G401.6 (cell line): ENCODE data around the gene ZBP1.

Experiments used
- FAIRE-seq: peaks from 2 replicates; lab custom pipeline; 2012; peaks lifted over from hg19 to GRCh38; lab: Jason Lieb, UNC

The ZBP1 gene

DNA sequence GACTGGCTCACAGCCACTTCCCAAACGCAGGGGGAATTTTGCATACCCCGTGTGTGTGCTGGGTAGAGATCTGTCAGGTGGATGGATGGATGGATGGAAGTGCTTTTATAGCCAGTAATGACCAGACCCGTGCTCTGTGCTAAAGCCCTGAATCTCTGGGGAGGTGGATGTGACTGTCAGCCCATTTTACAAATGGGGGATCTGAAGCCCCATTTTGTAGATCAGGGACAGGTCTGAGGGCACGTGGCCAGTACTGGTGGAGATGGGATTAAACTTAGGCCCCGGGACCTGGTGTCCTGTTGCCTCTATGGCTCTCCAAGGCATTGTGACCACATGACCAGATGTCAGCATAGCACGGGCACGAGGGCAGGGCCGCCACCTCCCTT is 38.2 kb upstream of the ZBP1 start:
- no peak for FAIRE-seq

GRCh38 chr20:57657535-57658446 is 37.6 kb upstream of the ZBP1 start:
- FAIRE-seq, result no peak

DNA sequence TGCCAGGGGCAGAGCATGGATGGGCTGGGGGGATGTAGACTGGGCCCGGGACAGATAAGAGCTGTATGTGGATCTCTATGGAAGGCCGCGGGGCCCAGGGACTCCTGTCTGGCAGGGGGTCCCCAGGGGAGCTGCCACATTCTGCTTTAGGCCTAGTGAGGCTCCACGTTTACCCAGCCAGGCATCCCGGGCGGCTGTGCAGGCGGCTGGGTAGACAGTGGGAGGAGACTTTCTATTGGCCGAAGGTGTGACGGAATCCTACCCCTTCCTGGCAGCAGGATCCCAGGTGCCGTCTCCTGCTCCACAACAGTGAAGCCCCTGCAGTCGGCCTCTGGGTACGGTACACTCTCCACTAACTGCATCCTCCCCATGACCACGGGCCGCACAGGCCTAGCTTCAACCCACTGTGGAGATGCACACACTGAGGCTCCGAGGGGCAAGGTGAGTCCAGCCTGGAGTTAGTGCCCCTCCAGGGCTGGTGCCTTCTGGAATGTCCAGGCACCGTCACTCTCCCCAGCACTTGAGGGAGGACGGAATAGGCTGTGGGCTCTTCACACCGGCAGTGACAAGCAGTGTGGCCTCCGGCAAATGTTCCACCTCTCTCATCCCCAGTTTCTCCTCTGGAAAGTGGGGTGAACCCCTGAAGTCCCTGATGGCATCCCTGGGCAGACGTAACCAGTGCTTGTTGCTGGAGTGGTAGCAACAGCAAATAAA is 36.8 kb upstream of the ZBP1 start:
- FAIRE-seq, result no peak

GRCh38 chr20:57656252-57656820 is 36.1 kb upstream of the ZBP1 start:
- FAIRE-seq, result no peak

GRCh38 chr20:57655809-57656155 is 35.6 kb upstream of the ZBP1 start:
- no peak for FAIRE-seq

DNA sequence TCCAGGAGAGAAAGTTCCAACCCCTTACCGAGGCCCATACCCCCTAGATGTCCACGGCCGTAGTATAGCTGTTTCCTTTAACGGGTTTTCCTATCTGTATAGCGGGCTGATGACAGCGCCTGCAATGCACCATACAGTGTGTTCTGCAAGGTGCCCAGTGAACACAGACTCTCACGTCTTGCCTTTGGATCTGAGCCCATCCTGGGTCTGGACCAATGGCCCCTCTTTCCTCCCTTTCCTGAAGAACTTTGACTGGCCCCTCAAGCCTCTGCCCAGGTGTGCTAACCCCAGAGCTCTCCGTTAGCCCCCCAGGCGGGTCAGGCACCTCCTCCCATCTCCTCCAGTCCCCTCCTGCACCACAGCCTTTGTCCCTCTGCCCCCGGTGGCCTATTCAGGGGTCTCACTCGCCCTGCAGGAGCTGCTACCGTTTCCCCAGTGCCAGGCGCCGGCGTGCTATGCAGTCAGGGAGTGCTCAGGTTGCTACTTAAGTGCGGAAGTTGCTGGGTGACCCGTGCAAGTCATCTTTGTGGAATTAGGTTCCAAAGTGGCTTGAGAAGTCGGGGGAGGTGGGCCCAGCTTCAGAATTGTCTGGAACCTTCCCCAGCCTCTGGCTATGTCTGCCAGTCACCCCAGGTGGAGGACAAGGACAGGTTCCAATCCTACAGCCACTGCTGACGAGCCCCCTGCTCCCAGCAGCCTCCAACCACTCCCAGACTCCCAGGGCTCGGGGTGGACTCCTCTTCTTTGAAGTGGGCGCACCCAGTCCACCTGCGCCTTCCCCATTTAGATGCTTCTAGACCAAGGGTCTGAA is 35.0 kb upstream of the ZBP1 start:
- FAIRE-seq, result no peak

DNA sequence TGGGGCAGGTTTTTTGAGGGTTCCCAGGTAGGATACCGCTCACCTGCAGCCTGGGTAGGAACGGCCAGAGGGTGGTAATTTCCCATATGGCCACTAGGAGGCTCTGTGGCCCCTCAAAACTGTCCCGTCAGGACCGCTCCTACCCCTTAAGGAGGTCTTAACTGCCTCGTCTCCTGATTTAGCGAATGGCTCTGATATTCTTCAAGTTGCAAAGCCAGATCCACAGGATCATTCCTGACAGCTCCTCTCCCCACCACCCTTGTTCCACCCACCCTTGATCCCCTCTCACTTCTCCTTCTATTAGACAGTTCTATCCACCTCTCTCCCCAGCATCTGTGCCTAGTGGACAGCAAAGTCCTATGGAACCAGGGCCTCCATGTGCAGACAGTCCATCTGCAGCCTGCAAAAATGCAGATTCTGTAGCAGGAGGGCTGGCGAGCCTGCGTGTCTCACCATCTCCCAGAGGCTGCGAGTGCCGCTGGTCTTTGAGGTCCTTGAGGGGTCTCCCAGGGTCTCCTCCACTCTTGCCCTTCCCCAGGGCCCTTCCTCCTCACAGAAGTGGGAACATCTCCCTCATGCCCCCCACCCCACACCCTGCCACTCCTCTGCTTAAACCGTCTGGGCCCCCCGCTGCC is 34.3 kb upstream of the ZBP1 start:
- no peak for FAIRE-seq

DNA sequence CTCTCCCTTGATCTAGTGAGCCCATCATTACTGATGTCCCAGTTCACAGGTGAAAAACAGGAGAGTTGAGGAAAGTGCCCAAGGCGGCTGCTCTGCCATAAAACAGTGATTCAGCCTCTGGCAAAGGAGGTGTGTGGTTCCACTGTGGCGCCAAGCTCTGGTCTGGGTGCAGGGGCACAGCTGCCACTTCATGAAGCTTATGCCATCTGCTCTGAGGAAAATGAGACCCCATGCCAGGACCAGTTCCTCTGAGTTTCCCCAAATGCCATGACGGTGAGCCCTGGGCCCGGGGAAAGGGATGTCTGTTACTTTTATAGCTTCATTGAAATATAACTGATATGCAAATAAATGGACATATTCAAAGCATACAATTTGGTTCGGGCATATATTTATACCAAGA is 33.7 kb upstream of the ZBP1 start:
- FAIRE-seq, result no peak

- FAIRE-seq, result no peak
Measured at GRCh38 chr20:57653546-57653900, 33.3 kb upstream of the ZBP1 start.

DNA sequence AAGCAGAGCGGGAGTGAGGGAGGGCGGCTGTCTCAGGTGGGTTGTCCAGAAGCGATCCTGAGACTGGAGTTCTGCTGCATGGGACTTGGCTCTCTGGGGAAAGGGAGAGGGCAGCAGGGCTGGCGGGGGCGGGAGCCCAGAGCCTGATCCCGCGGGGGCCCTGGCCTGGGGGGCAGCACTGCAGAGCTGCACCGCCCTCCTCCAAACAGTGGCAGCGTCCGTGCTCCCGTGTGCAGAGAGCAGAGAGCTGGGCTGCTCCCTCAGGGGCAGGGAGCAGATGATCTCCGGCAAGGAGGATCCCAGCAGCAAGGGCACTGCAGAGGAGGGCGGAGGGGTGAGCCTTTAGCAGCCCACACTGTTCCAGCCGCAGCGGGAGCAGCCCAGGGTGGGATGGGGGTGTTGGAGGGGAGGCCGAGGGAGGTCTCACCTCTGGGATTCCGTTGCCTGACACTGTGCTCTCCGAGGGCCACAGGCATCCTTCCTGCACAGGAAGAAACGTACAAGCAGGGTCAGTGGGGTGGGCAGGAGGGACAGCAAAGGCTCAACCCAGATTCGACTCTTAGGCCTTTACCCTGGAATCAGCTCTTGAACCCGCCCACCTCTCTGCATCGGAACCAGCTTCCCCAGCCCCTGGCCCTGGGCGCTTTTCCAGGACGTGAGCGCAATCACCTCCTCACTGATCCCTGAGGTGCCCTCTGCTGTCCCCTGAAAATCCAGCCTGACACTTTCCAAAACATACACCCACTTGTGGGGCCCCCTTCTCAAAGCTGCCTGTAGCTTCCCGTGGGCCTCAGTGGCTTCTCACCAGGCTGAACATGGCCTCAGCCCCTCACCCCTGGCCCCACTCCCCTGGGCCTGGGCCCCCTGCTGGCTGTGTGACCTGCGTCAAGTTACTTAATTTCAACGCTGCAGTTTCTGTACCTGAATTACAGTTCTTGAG is 32.6 kb upstream of the ZBP1 start:
- FAIRE-seq, result no peak

DNA sequence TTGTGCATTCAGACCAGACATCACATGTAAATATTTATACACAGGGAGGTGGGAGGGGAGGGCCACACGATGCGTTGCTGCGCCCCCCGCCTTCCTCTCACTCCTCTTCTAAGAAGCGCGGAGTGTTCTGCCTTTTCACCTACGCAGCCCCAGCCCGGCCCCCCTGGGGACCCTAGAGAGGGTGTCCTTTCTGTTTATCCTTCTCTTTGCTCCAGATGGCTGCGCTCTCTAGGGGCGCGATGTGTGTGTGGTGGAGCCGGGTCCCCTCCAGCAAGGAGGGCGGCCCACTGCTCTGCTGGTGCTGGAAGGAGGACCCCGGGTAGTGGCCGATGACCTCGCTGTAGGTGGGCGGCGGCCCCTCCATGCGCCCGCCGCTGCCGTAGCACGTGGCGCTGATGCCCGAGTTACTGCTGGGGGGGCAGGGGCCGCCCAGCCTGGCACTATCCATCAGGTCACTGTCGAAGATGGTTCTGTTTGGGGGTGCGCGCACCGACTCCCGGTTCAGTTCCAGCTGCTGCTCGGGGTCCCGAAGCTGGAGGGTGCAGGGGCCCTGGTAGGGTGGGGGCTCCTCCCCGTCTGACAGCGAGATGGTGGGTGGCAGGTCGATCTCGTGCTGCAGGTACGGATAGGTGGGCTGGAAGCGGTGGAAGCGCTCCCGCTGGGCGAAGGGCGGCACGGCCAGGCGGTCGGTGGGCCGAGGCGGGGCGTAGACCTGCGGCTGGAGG is 31.8 kb upstream of the ZBP1 start:
- no peak for FAIRE-seq

DNA sequence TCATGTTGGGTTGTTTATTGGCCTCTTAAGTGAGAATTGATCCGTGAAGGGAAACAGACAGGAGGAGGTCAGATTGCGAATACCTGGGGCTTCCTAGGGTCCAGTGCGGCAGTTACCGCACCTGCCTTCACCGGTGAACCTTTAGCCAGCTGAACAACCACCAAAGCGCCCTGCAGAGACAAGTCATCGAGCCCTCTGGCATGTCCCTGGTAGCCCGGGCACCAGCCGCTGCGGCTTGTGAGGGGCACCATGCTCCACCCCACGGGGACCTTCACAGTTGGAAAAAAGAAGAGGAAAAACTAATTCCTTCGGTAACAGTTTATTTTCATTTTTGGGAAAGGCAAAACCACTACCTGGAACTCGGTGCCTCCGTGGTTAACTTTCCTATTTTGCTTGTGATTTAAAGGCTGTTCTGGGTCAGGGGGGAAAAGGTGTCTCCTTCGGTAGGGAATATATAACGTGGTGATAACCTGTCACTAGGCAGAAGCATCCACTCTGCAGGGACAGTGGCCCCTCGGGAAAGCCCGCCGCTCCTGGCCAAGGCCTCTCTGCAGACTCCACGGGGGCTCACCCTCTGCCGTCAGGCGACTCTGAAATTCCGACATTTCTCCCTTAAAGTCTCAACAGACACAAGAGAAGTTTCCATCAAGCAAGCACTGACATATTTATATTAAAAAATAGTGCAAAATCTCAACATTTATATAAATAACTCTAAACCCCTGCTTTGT is 30.7 kb upstream of the ZBP1 start:
- FAIRE-seq, result no peak

DNA sequence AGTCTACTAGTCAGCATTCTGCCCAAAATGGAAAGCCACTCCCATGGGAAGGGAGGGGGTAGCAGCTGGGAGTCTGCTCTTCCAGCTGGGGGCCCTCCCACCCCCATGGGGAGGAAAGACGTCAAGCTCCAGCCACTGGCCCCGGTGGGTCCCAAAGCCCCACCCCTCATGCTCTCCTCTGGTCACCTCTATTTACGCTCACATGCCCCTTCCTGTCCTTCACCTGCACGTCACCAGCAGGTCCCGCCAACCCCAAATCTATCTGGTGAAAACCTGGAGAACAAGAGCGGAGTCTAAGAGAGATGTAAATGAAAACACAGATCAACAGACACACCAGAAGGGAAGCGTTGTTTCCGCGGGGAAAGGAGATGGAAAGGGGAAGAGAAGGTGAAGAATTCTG is 30.0 kb upstream of the ZBP1 start:
- FAIRE-seq, result no peak

DNA sequence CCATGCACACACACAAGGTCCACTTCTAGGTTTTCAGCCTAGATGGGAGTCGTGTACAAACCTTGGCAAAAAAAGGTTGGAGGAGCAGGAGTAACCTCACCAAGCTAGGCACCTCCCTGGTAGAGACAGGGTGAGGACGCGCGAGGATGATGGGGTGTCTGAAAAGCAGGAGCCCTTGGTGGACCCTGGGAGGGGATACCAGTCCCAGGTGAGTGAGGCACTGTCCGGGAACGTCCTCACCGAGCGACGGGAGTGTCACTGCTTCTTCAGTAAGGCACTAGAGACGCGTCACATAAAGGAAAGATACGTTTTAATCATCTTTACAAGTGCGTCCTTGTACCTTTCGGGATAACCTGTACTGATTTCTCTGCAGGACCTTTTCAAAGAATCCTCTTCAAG is 29.4 kb upstream of the ZBP1 start:
- FAIRE-seq, result no peak

DNA sequence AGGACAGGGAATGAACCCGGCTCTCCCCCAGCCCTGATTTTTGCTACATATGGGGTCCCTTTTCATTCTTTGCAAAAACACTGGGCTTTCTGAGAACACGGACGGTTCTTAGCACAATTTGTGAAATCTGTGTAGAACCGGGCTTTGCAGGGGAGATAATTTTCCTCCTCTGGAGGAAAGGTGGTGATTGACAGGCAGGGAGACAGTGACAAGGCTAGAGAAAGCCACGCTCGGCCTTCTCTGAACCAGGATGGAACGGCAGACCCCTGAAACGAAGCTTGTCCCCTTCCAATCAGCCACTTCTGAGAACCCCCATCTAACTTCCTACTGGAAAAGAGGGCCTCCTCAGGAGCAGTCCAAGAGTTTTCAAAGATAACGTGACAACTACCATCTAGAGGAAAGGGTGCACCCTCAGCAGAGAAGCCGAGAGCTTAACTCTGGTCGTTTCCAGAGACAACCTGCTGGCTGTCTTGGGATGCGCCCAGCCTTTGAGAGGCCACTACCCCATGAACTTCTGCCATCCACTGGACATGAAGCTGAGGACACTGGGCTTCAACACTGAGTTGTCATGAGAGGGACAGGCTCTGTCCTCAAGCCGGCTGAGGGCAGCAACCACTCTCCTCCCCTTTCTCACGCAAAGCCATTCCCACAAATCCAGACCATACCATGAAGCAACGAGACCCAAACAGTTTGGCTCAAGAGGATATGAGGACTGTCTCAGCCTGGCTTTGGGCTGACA is 28.8 kb upstream of the ZBP1 start:
- FAIRE-seq, result no peak

DNA sequence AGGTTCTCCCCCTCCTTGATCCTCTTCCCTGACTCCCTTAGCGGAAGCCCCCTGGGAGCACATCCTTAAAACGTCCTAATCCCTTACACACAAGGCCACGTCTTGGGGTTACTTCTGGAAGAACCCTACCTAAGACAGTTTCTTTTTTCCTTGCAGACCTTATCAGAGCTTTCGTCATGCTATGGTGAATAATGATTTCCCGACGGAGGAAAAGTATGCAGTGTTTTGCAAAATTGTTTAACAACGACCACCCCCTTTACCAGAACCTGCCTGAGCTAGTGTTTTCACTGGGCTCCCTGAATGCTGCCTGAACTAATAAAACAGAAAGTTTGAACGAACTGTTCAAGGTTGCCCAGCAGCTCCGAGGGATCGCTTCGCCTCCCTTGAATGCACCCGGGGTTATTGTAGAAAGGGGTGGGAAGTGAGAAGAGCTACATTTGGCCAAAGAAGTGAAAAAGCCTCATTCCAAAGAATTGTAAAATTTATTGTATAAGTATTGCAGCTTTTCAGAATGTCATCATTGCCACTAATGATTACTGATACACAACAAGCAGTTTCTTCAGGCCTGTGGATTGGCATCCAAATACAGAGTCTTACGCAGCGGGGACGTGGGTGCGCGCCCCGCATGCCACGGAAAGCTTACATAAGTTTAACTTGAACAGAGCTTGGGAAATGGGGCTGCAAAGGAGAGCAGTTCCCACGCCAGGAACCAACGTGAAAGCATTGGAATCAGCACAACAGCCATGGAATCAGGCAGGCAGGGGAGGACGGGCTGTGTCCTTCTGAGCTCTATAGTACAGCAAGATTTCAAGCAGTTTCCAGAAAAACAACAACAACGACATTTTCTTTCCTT is 27.9 kb upstream of the ZBP1 start:
- FAIRE-seq, result no peak

GRCh38 chr20:57647006-57647932 is 27.0 kb upstream of the ZBP1 start:
- no peak for FAIRE-seq
